22Rv1 (cell line): ENCODE results near the gene CDCA7L.

Source experiments
- ZFX ChIP-seq: fragments of 450-650 bp; IDR thresholded peaks from 2 replicates; pipeline ENCODE4 v1.6.1; 2017; ENCODE audit warnings: antibody characterized with exemption, borderline replicate concordance
- TF ChIP-seq, protein P1 (sequence below): fragments of 450-650 bp; IDR thresholded peaks from 2 replicates; pipeline ENCODE4 v1.5.1; 2017; ENCODE audit warnings: mild to moderate bottlenecking

DNA sequence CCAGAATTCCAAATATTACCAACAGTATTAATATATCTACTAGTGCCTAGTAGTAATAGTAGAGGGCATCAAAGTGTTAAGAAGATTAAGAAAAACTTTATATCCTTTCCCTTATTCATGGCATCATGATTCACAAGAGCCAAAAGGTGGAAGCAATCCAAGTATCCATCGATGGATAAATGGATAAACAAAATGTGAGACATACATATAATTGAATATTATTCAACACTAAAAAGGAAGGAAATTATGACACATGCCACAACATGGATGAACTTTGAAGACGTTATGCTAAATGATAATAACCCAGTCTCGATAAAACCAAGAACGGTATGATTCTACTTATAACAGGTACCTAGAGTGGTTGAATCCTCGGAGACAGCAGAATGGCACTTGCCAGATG, 23.1 kb downstream of the CDCA7L start:
- TF ChIP-seq, protein P1, sequence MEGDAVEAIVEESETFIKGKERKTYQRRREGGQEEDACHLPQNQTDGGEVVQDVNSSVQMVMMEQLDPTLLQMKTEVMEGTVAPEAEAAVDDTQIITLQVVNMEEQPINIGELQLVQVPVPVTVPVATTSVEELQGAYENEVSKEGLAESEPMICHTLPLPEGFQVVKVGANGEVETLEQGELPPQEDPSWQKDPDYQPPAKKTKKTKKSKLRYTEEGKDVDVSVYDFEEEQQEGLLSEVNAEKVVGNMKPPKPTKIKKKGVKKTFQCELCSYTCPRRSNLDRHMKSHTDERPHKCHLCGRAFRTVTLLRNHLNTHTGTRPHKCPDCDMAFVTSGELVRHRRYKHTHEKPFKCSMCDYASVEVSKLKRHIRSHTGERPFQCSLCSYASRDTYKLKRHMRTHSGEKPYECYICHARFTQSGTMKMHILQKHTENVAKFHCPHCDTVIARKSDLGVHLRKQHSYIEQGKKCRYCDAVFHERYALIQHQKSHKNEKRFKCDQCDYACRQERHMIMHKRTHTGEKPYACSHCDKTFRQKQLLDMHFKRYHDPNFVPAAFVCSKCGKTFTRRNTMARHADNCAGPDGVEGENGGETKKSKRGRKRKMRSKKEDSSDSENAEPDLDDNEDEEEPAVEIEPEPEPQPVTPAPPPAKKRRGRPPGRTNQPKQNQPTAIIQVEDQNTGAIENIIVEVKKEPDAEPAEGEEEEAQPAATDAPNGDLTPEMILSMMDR, result no peak
- no peak for TF ChIP-seq ZFX
